Common myeloid progenitor, CD34-positive (primary cell): ENCODE data around the gene GNG12.
A peak's percentile ranks its signal among the peaks of the same experiment; 100 is the strongest.

Experiments used
- CTCF ChIA-PET: fragments of 350-600 bp; sonication (Branson Sonifier 250); formaldehyde crosslinking; loops from one replicate; lab custom pipeline; 2021; ENCODE audit warnings: antibody characterized with exemption; lab: Charles Lee
- POLR2A ChIA-PET: fragments of 350-600 bp; sonication (Branson Sonifier 250); formaldehyde crosslinking; loops from one replicate; lab custom pipeline; 2021; ENCODE audit warnings: antibody characterized with exemption; lab: Charles Lee
- DNase-seq, 3 donors: peaks; one replicate each; pipeline versions ENCODE4 v3.0.0 to v3.0.0-alpha.2; 2013
- H3K27ac ChIP-seq, 2 experiments: 1 replicate in 1 of 2; 2 replicates in 1 of 2; pipeline ENCODE4 v1.7.0; 2013; ENCODE audit warnings: inconsistent platforms in 2 of 2, low read length in 2 of 2, mild to moderate bottlenecking in 2 of 2, low read depth in 1 of 2, moderate library complexity in 1 of 2; ENCODE audit not compliant: severe bottlenecking in 2 of 2, insufficient read depth in 1 of 2, poor library complexity in 1 of 2
- H3K27me3 ChIP-seq, 5 experiments: replicated peaks in 2 of 5; 1 replicate in 3 of 5; 2 replicates in 2 of 5; pipeline versions ENCODE4 v1.6.1 to v1.7.0; 2013; ENCODE audit warnings: low read length in 4 of 5, mild to moderate bottlenecking in 2 of 5, moderate library complexity in 2 of 5, inconsistent platforms in 1 of 5; ENCODE audit not compliant: insufficient read depth in 5 of 5, control insufficient read depth in 4 of 5
- H3K36me3 ChIP-seq, 4 experiments: 1 replicate in 2 of 4; 2 replicates in 2 of 4; pipeline versions ENCODE4 v1.6.1 to v1.7.0; 2013; ENCODE audit warnings: low read length in 3 of 4, control low read depth in 1 of 4, mild to moderate bottlenecking in 1 of 4; ENCODE audit not compliant: control insufficient read depth in 4 of 4, insufficient read depth in 4 of 4
- H3K4me1 ChIP-seq, 4 experiments: 1 replicate in 3 of 4; 2 replicates in 1 of 4; pipeline versions ENCODE4 v1.6.1 to v1.7.1; 2013; ENCODE audit warnings: low read length in 3 of 4, mild to moderate bottlenecking in 3 of 4, control low read depth in 1 of 4, inconsistent platforms in 1 of 4, moderate library complexity in 1 of 4; ENCODE audit not compliant: control insufficient read depth in 4 of 4, insufficient read depth in 4 of 4; ENCODE audit errors: control extremely low read depth in 1 of 4
- H3K4me3 ChIP-seq, 7 experiments: 1 replicate in 4 of 7; 2 replicates in 3 of 7; pipeline versions ENCODE4 v1.5.1 to v1.7.0; 2013; ENCODE audit warnings: mild to moderate bottlenecking in 7 of 7, low read length in 6 of 7, moderate library complexity in 6 of 7, inconsistent platforms in 2 of 7, low read depth in 2 of 7, control low read depth in 1 of 7; ENCODE audit not compliant: insufficient read depth in 4 of 7, control insufficient read depth in 1 of 7; ENCODE audit errors: extremely low read depth in 1 of 7
- H3K9me3 ChIP-seq, 5 experiments: 1 replicate in 4 of 5; 2 replicates in 1 of 5; pipeline versions ENCODE4 v1.6.1 to v1.7.1; 2013; ENCODE audit warnings: low read length in 4 of 5, mild to moderate bottlenecking in 2 of 5, inconsistent platforms in 1 of 5, low read depth in 1 of 5, moderate library complexity in 1 of 5; ENCODE audit not compliant: control insufficient read depth in 4 of 5, insufficient read depth in 2 of 5; ENCODE audit errors: control extremely low read depth in 1 of 5
- WGBS: methylation state at CpG from one replicate; pipeline ENCODE4 v1.1.5; 2013; ENCODE audit not compliant: insufficient coverage; 5-methylcytosine and 5-hydroxymethylcytosine counted together

GNG12 gene

GRCh38 chr1:67738401-67738800, 94.9 kb downstream of the GNG12 start:
- WGBS: 96% methylated on average over 3 of the region's 4 CpGs
- Histone ChIP-seq H3K27me3 (no peaks in the 10 kb centered on the region), H3K27ac (no peak overlapping the region), H3K9me3 (no peaks in the 10 kb centered on the region), H3K4me1 (peaks cover 8 to 62% (median 38%) of the 10 kb centered on the region in 4 experiments), H3K36me3 (no peaks in the 10 kb centered on the region), H3K4me3 (no peak overlapping the region)
- ChIA-PET POLR2A (no interaction called here), CTCF (interaction anchor here (0.6 to 2.7 kb wide), 8 partner anchors 8 to 238 kb away, joined by 3 to 13 read pairs (median 4); no protein-coding TSS in a partner anchor)
- DNase-seq: no peak

GRCh38 chr1:67737875-67738274, 95.4 kb downstream of the GNG12 start:
- H3K36me3 ChIP-seq: no peaks in the 10 kb centered on the region
- CTCF ChIA-PET: interaction anchor here (0.6 to 2.7 kb wide), 9 partner anchors 9 to 237 kb away, joined by 3 to 13 read pairs (median 4); no protein-coding TSS in a partner anchor
- no peak overlapping the region for H3K27ac ChIP-seq
- POLR2A ChIA-PET: no interaction called here
- no peaks in the 10 kb centered on the region for H3K9me3 ChIP-seq
- H3K4me3 ChIP-seq: no peak overlapping the region
- DNase-seq: no peak
- H3K4me1 ChIP-seq: peaks cover 10 to 64% (median 42%) of the 10 kb centered on the region in 4 experiments
- H3K27me3 ChIP-seq: no peaks in the 10 kb centered on the region
- 100% methylated on average over 1 of the region's 3 CpGs for WGBS

- Histone ChIP-seq H3K27me3 (no peaks in the 10 kb centered on the region), H3K4me1 (peaks cover 10 to 71% (median 49%) of the 10 kb centered on the region in 4 experiments), H3K9me3 (no peaks in the 10 kb centered on the region), H3K36me3 (no peaks in the 10 kb centered on the region), H3K4me3 (peak overlapping the region in 2 of 7 experiments; percentile 19 to 58), H3K27ac (peak overlapping the region in 1 of 2 experiments; percentile 4)
- DNase-seq: no peak
- WGBS: 100% methylated on average over 2 of the region's 3 CpGs
- ChIA-PET POLR2A (no interaction called here), CTCF (interaction anchor here (1.1 to 2.6 kb wide), 3 partner anchors 10 to 204 kb away, joined by 3 to 10 read pairs (median 4); no protein-coding TSS in a partner anchor)
These were observed 96.5 kb downstream of the GNG12 start for GRCh38 chr1:67736750-67737149.

GRCh38 chr1:67735806-67736627, 97.2 kb downstream of the GNG12 start:
- peak overlapping the region in 4 of 7 experiments; percentile 19 to 58 (median 24) for H3K4me3 ChIP-seq
- ChIA-PET POLR2A (interaction anchor here (0.6 to 0.7 kb wide), 2 partner anchors 9 to 197 kb away, joined by 4 read pairs; no protein-coding TSS in a partner anchor), CTCF (interaction anchor here (2.6 kb wide), 1 partner anchor 11 kb away, joined by 10 read pairs; no protein-coding TSS in a partner anchor)
- DNase-seq: peak in 2 of 3 donors; percentile 51 to 67
- WGBS: 39% methylated on average over 7 of the region's 11 CpGs
- no peaks in the 10 kb centered on the region for H3K36me3 ChIP-seq
- peak overlapping the region in 1 of 2 experiments; percentile 4 for H3K27ac ChIP-seq
- no peaks in the 10 kb centered on the region for H3K27me3 ChIP-seq
- H3K9me3 ChIP-seq: no peaks in the 10 kb centered on the region
- peaks cover 9 to 68% (median 45%) of the 10 kb centered on the region in 4 experiments for H3K4me1 ChIP-seq

GRCh38 chr1:67735206-67735605, 98.1 kb downstream of the GNG12 start:
- no peak overlapping the region for H3K4me3 ChIP-seq
- ChIA-PET POLR2A (no interaction called here), CTCF (interaction anchor here (0.8 kb wide), 1 partner anchor 10 kb away, joined by 3 read pairs; no protein-coding TSS in a partner anchor)
- H3K9me3 ChIP-seq: no peaks in the 10 kb centered on the region
- no peaks in the 10 kb centered on the region for H3K36me3 ChIP-seq
- H3K4me1 ChIP-seq: peaks cover 8 to 59% (median 44%) of the 10 kb centered on the region in 4 experiments
- H3K27me3 ChIP-seq: no peaks in the 10 kb centered on the region
- WGBS: 35% methylated on average over 2 of the region's 3 CpGs
- peak in 2 of 3 donors; percentile 36 to 54 for DNase-seq
- no peak overlapping the region for H3K27ac ChIP-seq

- Histone ChIP-seq H3K27ac (peak overlapping the region in 1 of 2 experiments; percentile 69), H3K36me3 (no peaks in the 10 kb centered on the region), H3K27me3 (no peaks in the 10 kb centered on the region), H3K4me1 (peaks cover 8 to 58% (median 44%) of the 10 kb centered on the region in 4 experiments), H3K4me3 (peak overlapping the region in 1 of 7 experiments; percentile 6), H3K9me3 (no peaks in the 10 kb centered on the region)
- 30% methylated on average over 2 of the region's 3 CpGs for WGBS
- ChIA-PET POLR2A (no interaction called here), CTCF (interaction anchor here (0.6 to 1.2 kb wide), 3 partner anchors 11 to 152 kb away, joined by 3 to 5 read pairs (median 3); no protein-coding TSS in a partner anchor)
- no peak for DNase-seq
These were observed 99.0 kb downstream of the GNG12 start for GRCh38 chr1:67734323-67734690.
